Breast epithelium (tissue), 3 donors: ENCODE measurements around the gene DYNC1I1.

Experiments
- POLR2A ChIP-seq: fragments of 450-650 bp; IDR thresholded peaks from one replicate; pipeline ENCODE4 v1.6.1; 2016; ENCODE audit warnings: antibody characterized with exemption, mild to moderate bottlenecking, moderate library complexity
- TF ChIP-seq, protein P1 (sequence below), 3 donors: fragments of 450-650 bp; IDR thresholded peaks; one replicate each; pipeline ENCODE4 v1.5.1; 2016 to 2017; ENCODE audit warnings: antibody characterized with exemption in 3 of 3, mild to moderate bottlenecking in 3 of 3, moderate library complexity in 3 of 3

- TF ChIP-seq, protein P1, sequence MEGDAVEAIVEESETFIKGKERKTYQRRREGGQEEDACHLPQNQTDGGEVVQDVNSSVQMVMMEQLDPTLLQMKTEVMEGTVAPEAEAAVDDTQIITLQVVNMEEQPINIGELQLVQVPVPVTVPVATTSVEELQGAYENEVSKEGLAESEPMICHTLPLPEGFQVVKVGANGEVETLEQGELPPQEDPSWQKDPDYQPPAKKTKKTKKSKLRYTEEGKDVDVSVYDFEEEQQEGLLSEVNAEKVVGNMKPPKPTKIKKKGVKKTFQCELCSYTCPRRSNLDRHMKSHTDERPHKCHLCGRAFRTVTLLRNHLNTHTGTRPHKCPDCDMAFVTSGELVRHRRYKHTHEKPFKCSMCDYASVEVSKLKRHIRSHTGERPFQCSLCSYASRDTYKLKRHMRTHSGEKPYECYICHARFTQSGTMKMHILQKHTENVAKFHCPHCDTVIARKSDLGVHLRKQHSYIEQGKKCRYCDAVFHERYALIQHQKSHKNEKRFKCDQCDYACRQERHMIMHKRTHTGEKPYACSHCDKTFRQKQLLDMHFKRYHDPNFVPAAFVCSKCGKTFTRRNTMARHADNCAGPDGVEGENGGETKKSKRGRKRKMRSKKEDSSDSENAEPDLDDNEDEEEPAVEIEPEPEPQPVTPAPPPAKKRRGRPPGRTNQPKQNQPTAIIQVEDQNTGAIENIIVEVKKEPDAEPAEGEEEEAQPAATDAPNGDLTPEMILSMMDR (IDR thresholded peaks at IDR 0.05), result no peak
- TF ChIP-seq POLR2A, result no peak
Measured at GRCh38 chr7:95919556-95919955, 147.2 kb downstream of the DYNC1I1 start.
